HG03558 (cell line): ENCODE data around the gene SLC2A6.

Experiments used
- ATAC-seq: cut with Tn5 transposase; IDR thresholded peaks from one replicate; pipeline ENCODE4 v1.9.1; 2021; ENCODE audit warnings: moderate number of reproducible peaks; ENCODE audit not compliant: unreplicated experiment; ENCODE audit errors: extremely low read depth

The SLC2A6 gene

GRCh38 chr9:133445293-133445969 lies 33.5 kb downstream of the SLC2A6 start:
- ATAC-seq, result no peak

DNA sequence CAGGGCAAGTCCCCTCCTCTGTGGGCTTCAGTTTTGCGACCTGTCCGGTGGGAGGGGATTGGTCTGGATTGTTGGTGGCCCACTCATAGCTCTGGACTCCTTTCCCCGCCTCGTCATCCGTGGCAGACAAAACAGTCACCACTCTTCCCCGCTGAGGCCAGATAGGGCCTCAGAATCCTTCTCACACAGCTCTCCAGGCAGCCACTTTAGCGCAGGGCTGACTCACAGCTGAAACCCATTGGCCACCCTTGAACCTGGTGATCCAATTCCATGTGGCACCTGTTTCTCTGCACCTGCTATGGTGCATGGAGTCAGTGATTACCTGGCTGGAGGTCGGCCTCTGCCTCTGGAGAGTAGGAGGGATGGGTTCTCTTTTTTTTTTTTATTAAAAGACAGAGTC lies 34.9 kb downstream of the SLC2A6 start:
- ATAC-seq, result no peak

DNA sequence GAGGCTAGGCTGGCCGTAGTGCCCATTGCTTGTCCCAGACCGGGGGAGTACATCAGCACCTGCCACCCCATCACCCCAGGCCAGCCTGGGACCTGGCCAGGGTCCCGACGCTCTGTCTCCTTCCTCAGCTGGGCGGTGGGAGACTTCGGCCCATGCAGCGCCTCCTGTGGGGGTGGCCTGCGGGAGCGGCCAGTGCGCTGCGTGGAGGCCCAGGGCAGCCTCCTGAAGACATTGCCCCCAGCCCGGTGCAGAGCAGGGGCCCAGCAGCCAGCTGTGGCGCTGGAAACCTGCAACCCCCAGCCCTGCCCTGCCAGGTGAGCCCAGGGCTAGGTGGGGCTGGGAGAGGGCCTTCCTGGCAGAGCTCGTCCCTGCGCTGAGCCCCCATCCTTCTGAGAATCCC lies 35.7 kb downstream of the SLC2A6 start:
- no peak for ATAC-seq

- ATAC-seq, result no peak
These were observed 37.3 kb downstream of the SLC2A6 start for GRCh38 chr9:133441571-133441970.

DNA sequence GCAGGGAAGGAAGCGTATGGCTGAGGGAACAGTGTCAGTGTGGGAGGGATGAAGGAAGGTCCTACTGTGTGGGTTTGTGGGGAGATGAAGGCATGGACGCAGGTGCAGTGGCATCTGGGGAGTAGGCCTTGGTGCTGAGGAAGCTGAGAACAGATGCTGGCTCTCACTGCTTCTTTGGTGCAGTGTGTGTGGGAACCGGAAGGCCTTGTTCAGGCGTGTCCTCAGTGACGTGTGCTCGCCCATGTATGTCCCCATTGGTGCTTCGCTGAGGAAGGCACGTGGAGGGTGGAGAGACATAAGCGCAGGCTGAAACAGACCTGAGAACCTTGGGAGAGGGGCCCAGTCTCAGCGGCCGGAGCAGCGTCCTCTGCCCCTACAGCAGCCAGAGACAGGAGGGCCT lies 38.0 kb downstream of the SLC2A6 start:
- ATAC-seq, result no peak

DNA sequence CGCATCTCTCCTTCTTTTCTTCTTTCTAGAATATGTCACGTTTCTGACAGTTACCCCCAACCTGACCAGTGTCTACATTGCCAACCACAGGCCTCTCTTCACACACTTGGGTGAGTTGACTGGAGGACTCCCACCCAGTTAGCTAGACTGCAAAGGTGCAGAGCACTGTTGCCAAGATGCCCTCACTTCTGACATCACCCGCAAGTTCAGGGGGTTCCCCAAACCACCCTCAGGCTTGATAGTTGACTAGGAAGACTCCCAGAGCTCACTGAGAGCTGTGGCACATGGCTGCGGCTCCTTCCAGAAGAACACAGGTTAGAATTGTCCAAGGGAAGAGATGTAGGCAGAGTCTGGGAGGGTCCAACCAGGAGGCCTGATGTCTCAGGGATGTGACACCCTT lies 39.6 kb downstream of the SLC2A6 start:
- ATAC-seq, result no peak

DNA sequence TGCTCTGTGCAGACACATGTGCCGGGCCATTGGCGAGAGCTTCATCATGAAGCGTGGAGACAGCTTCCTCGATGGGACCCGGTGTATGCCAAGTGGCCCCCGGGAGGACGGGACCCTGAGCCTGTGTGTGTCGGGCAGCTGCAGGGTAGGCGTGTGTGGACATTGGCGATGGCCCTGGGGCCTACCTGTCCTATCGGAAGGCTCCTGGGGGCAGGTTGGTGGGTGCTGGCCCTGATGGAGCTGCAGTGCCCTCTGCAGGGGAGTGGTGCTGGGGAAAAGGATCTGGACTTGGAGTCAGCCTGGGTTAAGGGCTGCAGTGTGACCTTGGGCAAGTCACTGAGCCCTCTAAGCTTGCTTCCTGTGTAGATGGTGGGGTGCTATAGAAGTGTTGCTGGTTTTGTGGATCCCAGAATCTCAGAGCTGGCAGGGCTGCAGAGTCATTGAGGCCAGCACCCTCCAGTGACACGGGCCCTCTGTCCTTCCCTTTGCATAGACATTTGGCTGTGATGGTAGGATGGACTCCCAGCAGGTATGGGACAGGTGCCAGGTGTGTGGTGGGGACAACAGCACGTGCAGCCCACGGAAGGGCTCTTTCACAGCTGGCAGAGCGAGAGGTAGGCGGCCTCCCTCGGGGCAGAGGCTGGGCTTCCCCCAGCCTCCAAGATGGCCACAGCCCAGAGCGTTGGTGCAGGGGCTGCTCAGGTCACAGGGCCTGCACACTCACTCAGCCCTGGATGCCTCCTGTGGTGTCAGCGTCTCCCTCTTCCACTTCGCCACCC lies 41.0 kb downstream of the SLC2A6 start:
- no peak for ATAC-seq

- no peak for ATAC-seq
These were observed 42.2 kb downstream of the SLC2A6 start for GRCh38 chr9:133436681-133437080.

GRCh38 chr9:133433351-133433843 lies 45.5 kb downstream of the SLC2A6 start:
- no peak for ATAC-seq

DNA sequence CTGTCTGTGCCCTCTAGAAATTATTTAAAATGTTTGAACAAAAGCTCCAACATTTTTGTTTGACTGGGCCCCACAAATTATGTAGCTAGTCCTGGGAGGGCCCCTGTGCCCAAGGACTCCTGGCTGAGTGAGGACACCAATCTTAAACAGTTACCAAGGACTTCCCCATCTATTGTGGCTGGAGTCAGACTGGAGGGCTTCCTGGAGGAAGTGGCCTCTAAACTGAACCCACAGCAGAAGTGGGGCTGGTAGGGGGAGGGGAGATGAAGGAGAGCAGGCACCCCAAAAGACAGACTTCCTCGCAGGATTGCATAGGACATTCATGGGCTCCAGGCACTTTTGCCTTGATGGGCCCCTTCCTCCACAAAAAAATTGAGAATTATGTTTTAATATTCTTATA lies 48.7 kb downstream of the SLC2A6 start:
- ATAC-seq, result no peak

- ATAC-seq, result no peak
These were observed 49.2 kb downstream of the SLC2A6 start for GRCh38 chr9:133429641-133430161.

- no peak for ATAC-seq
These were observed 49.7 kb downstream of the SLC2A6 start for GRCh38 chr9:133429214-133429613.

DNA sequence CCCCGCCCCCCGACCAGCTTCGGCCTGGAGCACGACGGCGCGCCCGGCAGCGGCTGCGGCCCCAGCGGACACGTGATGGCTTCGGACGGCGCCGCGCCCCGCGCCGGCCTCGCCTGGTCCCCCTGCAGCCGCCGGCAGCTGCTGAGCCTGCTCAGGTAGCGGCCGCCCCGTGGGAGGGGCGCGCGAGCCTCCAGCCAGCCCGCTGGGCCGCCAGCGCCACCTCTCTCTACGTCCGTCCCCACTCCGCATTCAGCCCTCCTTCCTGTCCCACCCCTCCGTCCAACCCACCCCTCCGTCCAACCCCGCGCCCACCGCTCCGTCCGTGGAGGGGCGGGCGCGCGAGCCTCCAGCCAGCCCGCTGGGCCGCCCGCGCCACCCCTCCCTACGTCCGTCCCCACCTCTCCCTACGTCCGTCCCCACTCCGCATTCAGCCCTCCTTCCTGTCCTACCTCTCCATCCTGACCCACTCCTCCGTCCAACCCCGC lies 50.2 kb downstream of the SLC2A6 start:
- ATAC-seq, result no peak

GRCh38 chr9:133427658-133428348 lies 51.1 kb downstream of the SLC2A6 start:
- no peak for ATAC-seq

- no peak for ATAC-seq
These were observed 52.9 kb downstream of the SLC2A6 start for GRCh38 chr9:133426011-133426410.

- ATAC-seq, result no peak
These were observed 53.8 kb downstream of the SLC2A6 start for GRCh38 chr9:133425049-133425632.

- ATAC-seq, result no peak
These were observed 54.7 kb downstream of the SLC2A6 start for GRCh38 chr9:133424187-133424586.

- ATAC-seq, result no peak
These were observed 55.7 kb downstream of the SLC2A6 start for GRCh38 chr9:133423216-133423615.

DNA sequence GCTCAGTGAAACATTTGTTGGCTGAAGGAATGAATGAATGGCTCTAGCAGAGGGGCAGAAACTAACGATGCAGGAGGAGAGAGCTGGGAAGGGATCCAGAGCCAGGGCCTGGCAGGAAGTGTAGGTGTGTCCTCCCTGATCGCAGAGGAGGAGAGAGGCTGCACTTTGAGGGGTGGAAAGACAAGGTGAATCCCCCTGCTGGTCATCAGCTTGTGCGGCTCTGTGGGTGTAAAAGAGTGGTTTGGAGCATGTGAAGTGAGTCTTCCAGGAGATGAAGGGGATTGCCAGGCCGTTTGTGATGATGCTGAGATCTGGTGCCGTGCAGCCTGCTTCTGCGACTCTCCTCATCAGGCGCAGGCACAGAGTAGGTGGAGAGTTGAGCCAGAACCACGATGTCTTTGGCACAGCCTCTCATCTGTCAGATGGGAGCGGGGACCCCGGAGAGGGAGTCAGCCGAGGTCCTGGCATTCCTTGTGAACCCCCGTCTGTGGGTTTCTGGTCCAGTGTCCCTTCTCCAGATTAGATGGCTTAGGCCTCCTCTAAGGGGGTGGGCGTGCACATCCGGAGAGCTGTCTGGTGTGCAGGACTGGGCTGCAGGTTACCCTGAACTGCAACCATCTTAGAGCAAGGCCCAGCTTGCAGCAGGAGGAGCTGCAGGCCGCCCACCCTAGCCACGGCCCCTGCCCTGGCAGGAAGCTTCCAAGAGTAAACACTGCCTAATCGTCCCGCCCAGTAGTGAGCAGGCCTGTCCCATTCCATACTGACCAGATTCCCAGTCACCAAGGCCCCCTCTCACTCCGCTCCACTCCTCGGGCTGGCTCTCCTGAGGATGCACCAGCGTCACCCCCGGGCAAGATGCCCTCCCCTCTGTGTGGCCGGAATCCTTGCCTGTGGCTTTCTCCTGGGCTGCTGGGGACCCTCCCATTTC lies 57.0 kb downstream of the SLC2A6 start, which contains the start of gene ADAMTS13:
Gene ADAMTS13, plus strand, starts transcription at position 753 of the 928 bp plus-strand sequence. Its CDS starts 77 bp downstream, at position 830.
- no peak for ATAC-seq
